Cardiac muscle cell (in vitro differentiated cells and primary cell): Measurements from ENCODE around the gene PDCL2. TPM values are rescaled to one million over a fixed set of nuclear protein-coding genes. Genes with fewer than 3 reads are reported as not detected.

ENCODE experiments used
- DNase-seq, 2 donors: peaks; one replicate each; pipeline versions ENCODE4 v3.0.0 to v3.0.0-alpha.2; 2010 to 2017; ENCODE audit warnings: low read depth in 1 of 2, low spot score in 1 of 2
- H3K27ac ChIP-seq: fragments of 200-600 bp; sonication (generic); 2 replicates; pipeline ENCODE4 v1.5.1; 2016
- H3K27me3 ChIP-seq: fragments of 200-600 bp; sonication (generic); 2 replicates; pipeline ENCODE4 v1.6.0; 2016; ENCODE audit warnings: control low read depth
- H3K36me3 ChIP-seq: fragments of 200-600 bp; sonication (generic); 2 replicates; pipeline ENCODE4 v1.5.1; 2016; ENCODE audit warnings: control low read depth
- H3K4me1 ChIP-seq: fragments of 200-600 bp; sonication (generic); 2 replicates; pipeline ENCODE4 v1.8.1; 2017; ENCODE audit warnings: low read depth, mild to moderate bottlenecking, mixed run types
- H3K4me3 ChIP-seq: fragments of 200-600 bp; sonication (generic); 2 replicates; pipeline ENCODE4 v1.5.1; 2016; ENCODE audit warnings: mild to moderate bottlenecking
- H3K9me3 ChIP-seq: fragments of 200-600 bp; sonication (generic); 2 replicates; pipeline ENCODE4 v1.5.1; 2017; ENCODE audit warnings: low read depth, mild to moderate bottlenecking, control low read depth
- polyA plus RNA-seq: library from polyadenylated mRNA; unstranded; fragments of >200 nt; fragmentation: Nextera tagmentation; extraction: Ambion mirVana; gene quantifications from 2 replicates; pipeline ENCODE4 v1.2.1, GENCODE V29; 2016
- total RNA-seq: library from RNA; depleted of rRNA; stranded (reverse); fragments of >200 nt; gene quantifications from 2 replicates; pipeline ENCODE4 v1.2.3, GENCODE V29; 2016
- TF ChIP-seq, protein P1 (sequence below): IDR thresholded peaks from 2 replicates; pipeline ENCODE4 v1.5.1; 2012; ENCODE audit warnings: low read depth, mild to moderate bottlenecking, low read length

Gene PDCL2
- total and polyA plus RNA-seq, 2 experiments from 2014 or later, result not detected

GRCh38 chr4:55547918-55548317 lies 44.1 kb downstream of the PDCL2 start:
- Histone ChIP-seq H3K4me3 (peak overlapping the region; percentile 56), H3K4me1 (peaks cover 19% of the 10 kb centered on the region), H3K36me3 (no peaks in the 10 kb centered on the region), H3K9me3 (no peaks in the 10 kb centered on the region), H3K27ac (peak overlapping the region; percentile 98), H3K27me3 (no peaks in the 10 kb centered on the region)
- TF ChIP-seq, protein P1, sequence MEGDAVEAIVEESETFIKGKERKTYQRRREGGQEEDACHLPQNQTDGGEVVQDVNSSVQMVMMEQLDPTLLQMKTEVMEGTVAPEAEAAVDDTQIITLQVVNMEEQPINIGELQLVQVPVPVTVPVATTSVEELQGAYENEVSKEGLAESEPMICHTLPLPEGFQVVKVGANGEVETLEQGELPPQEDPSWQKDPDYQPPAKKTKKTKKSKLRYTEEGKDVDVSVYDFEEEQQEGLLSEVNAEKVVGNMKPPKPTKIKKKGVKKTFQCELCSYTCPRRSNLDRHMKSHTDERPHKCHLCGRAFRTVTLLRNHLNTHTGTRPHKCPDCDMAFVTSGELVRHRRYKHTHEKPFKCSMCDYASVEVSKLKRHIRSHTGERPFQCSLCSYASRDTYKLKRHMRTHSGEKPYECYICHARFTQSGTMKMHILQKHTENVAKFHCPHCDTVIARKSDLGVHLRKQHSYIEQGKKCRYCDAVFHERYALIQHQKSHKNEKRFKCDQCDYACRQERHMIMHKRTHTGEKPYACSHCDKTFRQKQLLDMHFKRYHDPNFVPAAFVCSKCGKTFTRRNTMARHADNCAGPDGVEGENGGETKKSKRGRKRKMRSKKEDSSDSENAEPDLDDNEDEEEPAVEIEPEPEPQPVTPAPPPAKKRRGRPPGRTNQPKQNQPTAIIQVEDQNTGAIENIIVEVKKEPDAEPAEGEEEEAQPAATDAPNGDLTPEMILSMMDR, result no peak
- no peak for DNase-seq

DNA sequence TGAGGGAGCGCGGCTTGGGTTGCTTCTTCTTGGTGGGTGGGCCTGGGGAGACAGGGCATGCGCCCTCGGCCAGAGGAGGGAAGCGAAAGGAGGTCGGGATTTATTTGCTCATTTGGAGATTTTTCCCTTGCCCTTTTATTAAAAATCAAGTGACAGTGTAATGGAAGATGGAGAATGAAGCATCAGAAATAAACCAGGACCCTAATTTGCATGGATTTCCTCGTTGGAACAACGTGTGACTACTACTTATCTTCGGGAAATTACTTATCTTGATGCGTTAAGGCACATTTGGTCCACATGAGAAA lies 44.6 kb downstream of the PDCL2 start:
- Histone ChIP-seq H3K36me3 (no peaks in the 10 kb centered on the region), H3K4me3 (peak overlapping the region; percentile 56), H3K27me3 (no peaks in the 10 kb centered on the region), H3K4me1 (peaks cover 24% of the 10 kb centered on the region), H3K27ac (peak overlapping the region; percentile 98), H3K9me3 (no peaks in the 10 kb centered on the region)
- TF ChIP-seq, protein P1, result no peak
- peak; percentile 64 to 66 for DNase-seq

- H3K27ac ChIP-seq, result peak within 1 kb of the TSS; percentile 98
- no peaks in the 10 kb centered on the region for H3K9me3 ChIP-seq
- H3K36me3 ChIP-seq, result no peaks in the 10 kb centered on the region
- peak; percentile 93 to 94 for DNase-seq
- peak within 1 kb of the TSS; percentile 56 for H3K4me3 ChIP-seq
- H3K4me1 ChIP-seq, result peaks cover 26% of the 10 kb centered on the region
- H3K27me3 ChIP-seq, result no peaks in the 10 kb centered on the region
- TF ChIP-seq, protein P1, result peak; percentile 48
Observed at GRCh38 chr4:55546756-55547465, 45.1 kb downstream of the PDCL2 start, which contains the start of gene CLOCK. TSS of gene CLOCK (minus strand) at chr4:55546909. CDS start at chr4:55482785, 64,124 bp downstream.

GRCh38 chr4:55546506-55546755 lies 45.6 kb downstream of the PDCL2 start:
- no peaks in the 10 kb centered on the region for H3K27me3 ChIP-seq
- H3K4me3 ChIP-seq, result peak overlapping the region; percentile 56
- peaks cover 26% of the 10 kb centered on the region for H3K4me1 ChIP-seq
- no peak for DNase-seq
- H3K9me3 ChIP-seq, result no peaks in the 10 kb centered on the region
- TF ChIP-seq, protein P1, result no peak
- H3K36me3 ChIP-seq, result no peaks in the 10 kb centered on the region
- H3K27ac ChIP-seq, result peak overlapping the region; percentile 98

- H3K4me1 ChIP-seq, result peaks cover 26% of the 10 kb centered on the region
- H3K4me3 ChIP-seq, result peak overlapping the region; percentile 56
- DNase-seq, result peak; percentile 79 to 93
- no peaks in the 10 kb centered on the region for H3K9me3 ChIP-seq
- H3K27ac ChIP-seq, result peak overlapping the region; percentile 98
- no peaks in the 10 kb centered on the region for H3K36me3 ChIP-seq
- TF ChIP-seq, protein P1, result no peak
- no peaks in the 10 kb centered on the region for H3K27me3 ChIP-seq
Observed at GRCh38 chr4:55545641-55546505, 46.2 kb downstream of the PDCL2 start.
